ENCODE results near the gene KCNH8. TPM values are rescaled to one million over a fixed set of nuclear protein-coding genes. Genes with fewer than 3 reads are reported as not detected.

KCNH8 gene
- total RNA-seq, 1 experiment from 2014 or later = 3.7 TPM

GRCh38 chr3:19394946-19395345, 246.6 kb downstream of the KCNH8 start:
- H2BK20ac ChIP-seq (ENCODE audit: low read depth, low read length, poor library complexity, severe bottlenecking) = no peak overlapping the region
- no peak overlapping the region for H3T11ph ChIP-seq (ENCODE audit: low read length)
- Mint-ChIP-seq H3K36me3 (ENCODE audit: insufficient read depth in 1 of 3, low read depth in 3 of 3) (no peaks in the 10 kb centered on the region), H3K9me3 (no peaks in the 10 kb centered on the region), H3K4me3 (no peak overlapping the region), H3K27me3 (ENCODE audit: low read depth) (no peaks in the 10 kb centered on the region), H3K4me1 (peaks cover 11 to 18% of the 10 kb centered on the region in 2 experiments), H3K27ac (no peak overlapping the region)
- no CpG with 5 or more reads among the region's 8 CpGs for WGBS (ENCODE audit: extremely low coverage, insufficient read length, low lambda C conversion rate)
- no peaks in the 10 kb centered on the region for H4K20me1 ChIP-seq (ENCODE audit: control insufficient read depth, insufficient read depth, insufficient read length)
- H3K4me1 ChIP-seq (ENCODE audit: insufficient read depth, low read length) = peaks cover 6% of the 10 kb centered on the region
- no peaks in the 10 kb centered on the region for H3K79me1 ChIP-seq (ENCODE audit: insufficient read depth, low read depth, low read length, poor library complexity, severe bottlenecking)
- no peak for DNase-seq
- no peak overlapping the region for H3K14ac ChIP-seq (ENCODE audit: insufficient read depth, low read length)
- H3K4me2 ChIP-seq (ENCODE audit: insufficient read depth, insufficient read length, low read length) = no peak overlapping the region
- H3K23ac ChIP-seq (ENCODE audit: insufficient read length, low read depth, low read length) = no peak overlapping the region
- peak overlapping the region; percentile 99; the same call in 1 of the 2 replicates for H2BK15ac ChIP-seq (ENCODE audit: low read depth, low read length)
- no peak overlapping the region for H2BK120ac ChIP-seq (ENCODE audit: low read depth, low read length, poor library complexity, severe bottlenecking)
- no peak overlapping the region for H3K18ac ChIP-seq (ENCODE audit: insufficient read length, low read depth, low read length)
- no peak overlapping the region for H3K27ac ChIP-seq (ENCODE audit: insufficient read length, low read depth, low read length)
- H2AFZ ChIP-seq (ENCODE audit: low read length) = no peak overlapping the region
- H3K4ac ChIP-seq (ENCODE audit: low read depth, low read length) = no peak overlapping the region
- H3K27me3 ChIP-seq (ENCODE audit: insufficient read depth, low read length) = no peaks in the 10 kb centered on the region
- no peak overlapping the region for H2BK5ac ChIP-seq (ENCODE audit: insufficient read length, low read length)
- no peaks in the 10 kb centered on the region for H3K9me3 ChIP-seq (ENCODE audit: control insufficient read depth, low read depth, low read length)
- no peak overlapping the region for H3K9ac ChIP-seq (ENCODE audit: extremely low read depth, insufficient read length, low read length)
- no peak overlapping the region for H4K91ac ChIP-seq (ENCODE audit: insufficient read length, low read depth, low read length)
- H3K79me2 ChIP-seq (ENCODE audit: insufficient read depth, low read length) = no peaks in the 10 kb centered on the region
- no peaks in the 10 kb centered on the region for H3K23me2 ChIP-seq (ENCODE audit: insufficient read length, low read depth, low read length, poor library complexity, severe bottlenecking)
- no peak overlapping the region for H2AK5ac ChIP-seq (ENCODE audit: insufficient read length, low read length)
- no peak for TF ChIP-seq CTCF (conservative IDR thresholded peaks at IDR 0.05)
- no peak overlapping the region for H3K56ac ChIP-seq (ENCODE audit: insufficient read length, low read depth, low read length)
- no peak overlapping the region for H4K8ac ChIP-seq (replicated peaks; ENCODE audit: insufficient read length, low read depth, low read length)
- peak overlapping the region; percentile 82 for H2BK12ac ChIP-seq (ENCODE audit: insufficient read length, low read depth, low read length)
- peak overlapping the region; percentile 83 for H4K5ac ChIP-seq (ENCODE audit: insufficient read length, low read depth, low read length)
